MM.1S (cell line): ENCODE results near the gene QARS1.

Experiments
- CTCF ChIP-seq: fragments of 300-600 bp; sonication (generic); IDR thresholded peaks from 2 replicates; pipeline ENCODE4 v1.5.1; 2016; ENCODE audit warnings: antibody characterized with exemption, low read length, mixed read lengths
- EZH2 ChIP-seq: fragments of 300-600 bp; sonication (generic); optimal IDR thresholded peaks from 2 replicates; pipeline ENCODE3; 2017; ENCODE audit warnings: low read depth, mild to moderate bottlenecking, antibody characterized with exemption, low read length, mixed read lengths
- EZH2phosphoT487 ChIP-seq: fragments of 300-600 bp; sonication (generic); IDR thresholded peaks from 2 replicates; pipeline ENCODE4 v1.6.1; 2018; ENCODE audit warnings: antibody characterized with exemption, low read length

GRCh38 chr3:49092938-49093852 is 11.4 kb downstream of the QARS1 start:
- TF ChIP-seq CTCF: no peak
- TF ChIP-seq EZH2: no peak
- TF ChIP-seq EZH2phosphoT487: no peak
